Pancreas (tissue), 10 donors: Measurements from ENCODE around the gene KNDC1. TPM values are rescaled to one million over a fixed set of nuclear protein-coding genes. Genes with fewer than 3 reads are reported as not detected.

ENCODE experiments used
- ATAC-seq, 4 donors: fragments of 200-7000 bp; cut with Tn5 transposase; one replicate each; pipeline versions ENCODE4 v1.8.0 to v1.9.1; 2020; ENCODE audit warnings: mild to moderate bottlenecking in 4 of 4, moderate library complexity in 4 of 4
- DNase-seq, 6 donors: peaks; one replicate each; pipeline ENCODE4 v3.0.0-alpha.2; 2020
- FAIRE-seq: peaks from 2 replicates; lab custom pipeline; 2012; peaks lifted over from hg19 to GRCh38; lab: Jason Lieb, UNC
- H3K27ac ChIP-seq, 4 donors: fragments of 200-600 bp; sonication (generic); 1 replicate in 3 of 4; 2 replicates in 1 of 4; pipeline versions ENCODE4 v1.5.0 to v1.8.0; 2020
- H3K27me3 ChIP-seq, 4 donors: fragments of 200-600 bp; one replicate each; pipeline ENCODE4 v1.8.0; 2021
- H3K36me3 ChIP-seq, 3 donors: fragments of 200-600 bp; sonication (generic) in 1 of 3; one replicate each; pipeline versions ENCODE4 v1.5.0 to v1.8.0; 2020 to 2021
- H3K4me1 ChIP-seq, 3 donors: fragments of 200-600 bp; one replicate each; pipeline ENCODE4 v1.8.0; 2021
- H3K4me3 ChIP-seq, 4 donors: fragments of 200-600 bp; sonication (generic) in 2 of 4; one replicate each; pipeline versions ENCODE4 v1.5.0 to v1.8.0; 2020 to 2021
- H3K9me3 ChIP-seq, 4 donors: fragments of 200-600 bp; one replicate each; pipeline ENCODE4 v1.8.0; 2021
- CTCF ChIP-seq, 4 donors: fragments of 200-600 bp; sonication (generic) in 3 of 4; IDR thresholded peaks; one replicate each; pipeline versions ENCODE4 v1.5.0 to v1.8.0; 2021; ENCODE audit warnings: antibody characterized with exemption in 4 of 4
- WGBS, 2 donors: extraction: QIAGEN DNeasy Blood & Tissue Kit; methylation state at CpG; one replicate each; pipeline ENCODE4 v1.1.7; 2013; 5-methylcytosine and 5-hydroxymethylcytosine counted together
- intact Hi-C, 3 donors: fragments of 100-400 bp; cut with DNase I; formaldehyde crosslinking; loops; one replicate each; pipeline versions ENCODE4 v1.11.1 to v1.14.2; 2022
- polyA plus RNA-seq, 2 donors: library from polyadenylated mRNA; stranded (reverse); fragments of 200-250 nt; gene quantifications; one replicate each; pipeline ENCODE4 v1.2.3, GENCODE V29; 2013
- total RNA-seq, 6 donors: library from RNA; stranded (reverse); fragmentation: NEBNext Ultra II Directional in 4 of 6; extraction: Animal tissue kit (Norgen Biotek cat#: 25700) in 4 of 6; gene quantifications; one replicate each; pipeline versions ENCODE4 v1.2.1 to v1.2.4, GENCODE V29; 2021 to 2023
- donor health status: healthy with polysubstance abuse.
- donor health status: DM: no; HTN: no; CAD: no; lungs with moderate emphysema.
- donor health status: DM: no; HTN: no; CAD: no.
- donor health status: control.
- donor health status: control.
- donor health status: Bipolar disorder and iron deficiency.
- donor health status: DM: yes; HTN: yes; CAD: no.
- donor health status: DM: no; HTN: no; CAD: no.
- donor health status: DM: no; HTN: no; CAD: no.
- donor health status: DM: yes; HTN: yes; CAD: no.

The KNDC1 gene
- total and polyA plus RNA-seq, 8 donors = 0.14 to 3.1 (median 0.74) TPM

GRCh38 chr10:133195096-133195495 lies 35.1 kb downstream of the KNDC1 start:
- no peak for FAIRE-seq

GRCh38 chr10:133195611-133196010 lies 35.6 kb downstream of the KNDC1 start:
- intact Hi-C loops = no loop called here
- DNase-seq (peak in 1 of 6 donors; percentile 63), ATAC-seq (no peak), FAIRE-seq (no peak)
- 82 to 92% methylated on average over 22 to 23 of the region's 23 CpGs for WGBS, 2 donors
- Histone ChIP-seq H3K9me3 (no peaks in the 10 kb centered on the region), H3K27ac (no peak overlapping the region), H3K4me3 (no peak overlapping the region), H3K4me1 (no peaks in the 10 kb centered on the region), H3K36me3 (no peaks in the 10 kb centered on the region), H3K27me3 (no peaks in the 10 kb centered on the region)
- no peak for TF ChIP-seq CTCF (IDR thresholded peaks at IDR 0.05)

More at GRCh38 chr10:133195096-133195495, 35.1 kb downstream of the KNDC1 start:
- Histone ChIP-seq H3K4me1 (no peaks in the 10 kb centered on the region), H3K27ac (no peak overlapping the region), H3K9me3 (no peaks in the 10 kb centered on the region), H3K27me3 (no peaks in the 10 kb centered on the region), H3K36me3 (no peaks in the 10 kb centered on the region), H3K4me3 (no peak overlapping the region)
- DNase-seq (no peak), ATAC-seq (no peak)
- TF ChIP-seq CTCF (IDR thresholded peaks at IDR 0.05) = no peak
- WGBS, 2 donors = 71 to 81% methylated on average over 19 of the region's 19 CpGs
- intact Hi-C loops = no loop called here

- no peak for FAIRE-seq
- 67 to 70% methylated on average over 24 of the region's 24 CpGs for WGBS, 2 donors
- intact Hi-C loops = no loop called here
- Histone ChIP-seq H3K36me3 (no peaks in the 10 kb centered on the region), H3K4me1 (no peaks in the 10 kb centered on the region), H3K27me3 (no peaks in the 10 kb centered on the region), H3K27ac (no peak overlapping the region), H3K4me3 (no peak overlapping the region), H3K9me3 (no peaks in the 10 kb centered on the region)
- no peak for ATAC-seq
- TF ChIP-seq CTCF (IDR thresholded peaks at IDR 0.05) = no peak
- peak in 1 of 6 donors; percentile 52 for DNase-seq
These were observed 36.3 kb downstream of the KNDC1 start for GRCh38 chr10:133196221-133196915.

GRCh38 chr10:133196936-133197758 lies 37.1 kb downstream of the KNDC1 start:
- DNase-seq = peak in 1 of 6 donors; percentile 51
- no peak for FAIRE-seq
- H3K27me3 ChIP-seq = no peaks in the 10 kb centered on the region
- no peaks in the 10 kb centered on the region for H3K36me3 ChIP-seq
- no peak overlapping the region for H3K27ac ChIP-seq
- no peaks in the 10 kb centered on the region for H3K4me1 ChIP-seq
- no peaks in the 10 kb centered on the region for H3K9me3 ChIP-seq
- ATAC-seq = no peak
- H3K4me3 ChIP-seq = no peak overlapping the region
- intact Hi-C loops = no loop called here
- TF ChIP-seq CTCF (IDR thresholded peaks at IDR 0.05) = no peak
- WGBS, 2 donors = 65 to 69% methylated on average over 40 of the region's 40 CpGs
